ENCODE results near the gene POU3F3. TPM values are rescaled to one million over a fixed set of nuclear protein-coding genes. Genes with fewer than 3 reads are reported as not detected.

The POU3F3 gene
- polyA plus RNA-seq, 3 donors = not detected

DNA sequence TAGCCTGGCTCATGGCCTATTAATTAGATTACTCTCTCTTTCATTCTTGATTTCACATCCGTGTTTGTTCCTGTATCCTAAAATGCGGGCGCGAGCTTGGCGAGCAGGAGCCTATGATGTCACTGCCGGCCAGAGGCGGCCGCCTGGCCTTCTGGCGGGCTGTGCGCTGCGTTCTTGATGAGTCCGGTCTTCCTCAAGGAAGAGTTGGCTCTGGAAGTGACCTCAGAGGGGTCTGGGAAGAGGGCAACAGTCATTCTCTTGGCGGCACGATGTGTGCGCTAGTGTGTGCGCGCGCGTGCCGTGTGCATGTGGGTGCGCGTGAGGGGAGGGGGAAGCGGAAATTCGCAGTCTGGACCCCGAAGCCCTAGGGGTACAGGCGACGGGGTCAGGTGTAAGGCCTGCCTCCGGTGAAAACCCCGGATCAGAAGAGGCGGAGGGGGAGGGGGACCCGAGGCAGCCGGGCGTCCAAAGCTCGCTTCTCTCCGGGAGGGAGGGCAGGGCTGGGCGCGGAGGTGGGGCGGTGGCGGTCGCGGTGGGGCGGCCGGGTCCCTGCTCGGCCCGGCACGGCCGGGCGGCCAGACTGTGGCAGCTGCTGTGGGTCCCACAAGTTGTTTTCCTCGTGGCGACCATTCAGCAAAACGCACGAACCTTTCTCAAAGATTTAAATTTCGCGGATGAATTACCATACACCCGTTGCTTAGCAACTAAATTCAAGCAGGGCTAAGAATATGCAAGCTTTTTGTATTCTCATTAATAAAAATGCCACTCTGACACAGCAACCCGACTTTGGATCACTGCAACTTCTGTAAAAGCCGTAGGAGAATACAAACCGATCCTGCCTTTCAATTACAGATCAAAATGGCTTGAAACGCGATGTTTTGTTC lies 8.4 kb downstream of the POU3F3 start:
- Histone ChIP-seq H4K20me1 (ENCODE audit: insufficient read depth, low read length) (no peaks in the 10 kb centered on the region), H3K4me3 (replicated peaks in 1 of 3; ENCODE audit: low read depth in 2 of 3, low read length in 3 of 3) (peak overlapping the region in 1 of 3 experiments; percentile 33), H3K27ac (ENCODE audit: low read depth in 1 of 2, low read length in 2 of 2) (no peak overlapping the region), H2AFZ (ENCODE audit: insufficient read depth, low read depth, low read length, poor library complexity, severe bottlenecking) (no peak overlapping the region), H3K4me1 (ENCODE audit: control insufficient read depth in 1 of 2, insufficient read depth in 2 of 2, low read length in 2 of 2) (peaks cover 10 to 13% of the 10 kb centered on the region in 2 donors), H3K9ac (ENCODE audit: insufficient read depth, low read length, poor library complexity, severe bottlenecking) (no peak overlapping the region), H3K79me2 (ENCODE audit: insufficient read depth, low read length) (no peaks in the 10 kb centered on the region), H3K4me2 (replicated peaks; ENCODE audit: extremely low read depth, low read length, poor library complexity, severe bottlenecking) (peak overlapping the region; percentile 40), H3K27me3 (ENCODE audit: control insufficient read depth in 2 of 2, insufficient read depth in 2 of 2, low read length in 2 of 2) (peaks cover 93 to 99% of the 10 kb centered on the region in 2 donors), H3K36me3 (replicated peaks in 1 of 2; ENCODE audit: control insufficient read depth in 1 of 2, insufficient read depth in 2 of 2, low read length in 2 of 2) (no peaks in the 10 kb centered on the region), H3K9me3 (replicated peaks in 1 of 2; ENCODE audit: control insufficient read depth in 1 of 2, insufficient read depth in 1 of 2, low read length in 2 of 2) (peaks cover 0 to 67% of the 10 kb centered on the region in 2 donors)
- Mint-ChIP-seq H3K27me3 (ENCODE audit: low read depth in 3 of 3) (peaks cover 91 to 97% (median 96%) of the 10 kb centered on the region in 3 donors), H3K27ac (peak overlapping the region in 1 of 7 donors; percentile 5), H3K4me3 (peak overlapping the region; percentile 20 to 89), H3K36me3 (peaks cover 3 to 9% of the 10 kb centered on the region in 2 donors), H3K9me3 (peaks cover 0 to 32% (median 12%) of the 10 kb centered on the region in 7 donors), H3K4me1 (peaks cover 23% of the 10 kb centered on the region)
- intact Hi-C loops (cut with micrococcal nuclease) = no loop called here
- WGBS (ENCODE audit: insufficient coverage) = 3% methylated on average over 60 of the region's 60 CpGs
- DNase-seq = no peak
- TF ChIP-seq, protein P1, sequence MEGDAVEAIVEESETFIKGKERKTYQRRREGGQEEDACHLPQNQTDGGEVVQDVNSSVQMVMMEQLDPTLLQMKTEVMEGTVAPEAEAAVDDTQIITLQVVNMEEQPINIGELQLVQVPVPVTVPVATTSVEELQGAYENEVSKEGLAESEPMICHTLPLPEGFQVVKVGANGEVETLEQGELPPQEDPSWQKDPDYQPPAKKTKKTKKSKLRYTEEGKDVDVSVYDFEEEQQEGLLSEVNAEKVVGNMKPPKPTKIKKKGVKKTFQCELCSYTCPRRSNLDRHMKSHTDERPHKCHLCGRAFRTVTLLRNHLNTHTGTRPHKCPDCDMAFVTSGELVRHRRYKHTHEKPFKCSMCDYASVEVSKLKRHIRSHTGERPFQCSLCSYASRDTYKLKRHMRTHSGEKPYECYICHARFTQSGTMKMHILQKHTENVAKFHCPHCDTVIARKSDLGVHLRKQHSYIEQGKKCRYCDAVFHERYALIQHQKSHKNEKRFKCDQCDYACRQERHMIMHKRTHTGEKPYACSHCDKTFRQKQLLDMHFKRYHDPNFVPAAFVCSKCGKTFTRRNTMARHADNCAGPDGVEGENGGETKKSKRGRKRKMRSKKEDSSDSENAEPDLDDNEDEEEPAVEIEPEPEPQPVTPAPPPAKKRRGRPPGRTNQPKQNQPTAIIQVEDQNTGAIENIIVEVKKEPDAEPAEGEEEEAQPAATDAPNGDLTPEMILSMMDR (IDR thresholded peaks at IDR 0.05) = no peak

DNA sequence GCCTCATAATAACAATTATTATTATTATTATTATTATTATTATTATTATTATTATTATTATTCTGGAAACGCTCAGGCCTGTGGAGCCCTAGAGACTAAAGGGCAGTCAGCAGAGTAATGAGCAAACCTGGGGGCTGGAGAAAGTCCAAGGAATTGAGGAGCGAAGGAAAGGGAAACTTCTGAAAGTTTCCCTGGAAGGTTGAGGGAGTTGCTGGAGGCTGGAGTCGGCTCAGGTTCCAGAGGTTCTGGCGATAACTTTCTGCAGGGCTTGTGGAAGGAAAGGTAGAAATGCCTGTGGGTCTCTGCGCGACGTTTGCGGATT lies 9.2 kb downstream of the POU3F3 start:
- Mint-ChIP-seq H3K27me3 (ENCODE audit: low read depth in 3 of 3) (peaks cover 93 to 98% (median 98%) of the 10 kb centered on the region in 3 donors), H3K4me1 (peaks cover 20% of the 10 kb centered on the region), H3K9me3 (peaks cover 0 to 33% (median 13%) of the 10 kb centered on the region in 7 donors), H3K27ac (no peak overlapping the region), H3K36me3 (peaks cover 3 to 9% of the 10 kb centered on the region in 2 donors), H3K4me3 (peak overlapping the region in 1 of 2 donors; percentile 82)
- H3K9ac ChIP-seq (ENCODE audit: insufficient read depth, low read length, poor library complexity, severe bottlenecking) = no peak overlapping the region
- no peak overlapping the region for H3K4me3 ChIP-seq (replicated peaks in 1 of 3; ENCODE audit: low read depth in 2 of 3, low read length in 3 of 3)
- TF ChIP-seq, protein P1 (IDR thresholded peaks at IDR 0.05) = no peak
- H3K4me1 ChIP-seq (ENCODE audit: control insufficient read depth in 1 of 2, insufficient read depth in 2 of 2, low read length in 2 of 2) = peaks cover 7 to 9% of the 10 kb centered on the region in 2 donors
- no peak overlapping the region for H2AFZ ChIP-seq (ENCODE audit: insufficient read depth, low read depth, low read length, poor library complexity, severe bottlenecking)
- H3K9me3 ChIP-seq (replicated peaks in 1 of 2; ENCODE audit: control insufficient read depth in 1 of 2, insufficient read depth in 1 of 2, low read length in 2 of 2) = peaks cover 0 to 75% of the 10 kb centered on the region in 2 donors
- DNase-seq = no peak
- H4K20me1 ChIP-seq (ENCODE audit: insufficient read depth, low read length) = no peaks in the 10 kb centered on the region
- no peaks in the 10 kb centered on the region for H3K36me3 ChIP-seq (replicated peaks in 1 of 2; ENCODE audit: control insufficient read depth in 1 of 2, insufficient read depth in 2 of 2, low read length in 2 of 2)
- H3K27ac ChIP-seq (ENCODE audit: low read depth in 1 of 2, low read length in 2 of 2) = no peak overlapping the region
- H3K27me3 ChIP-seq (ENCODE audit: control insufficient read depth in 2 of 2, insufficient read depth in 2 of 2, low read length in 2 of 2) = peaks cover 86 to 99% of the 10 kb centered on the region in 2 donors
- WGBS (ENCODE audit: insufficient coverage) = 23% methylated on average over 7 of the region's 8 CpGs
- H3K79me2 ChIP-seq (ENCODE audit: insufficient read depth, low read length) = no peaks in the 10 kb centered on the region
- H3K4me2 ChIP-seq (replicated peaks; ENCODE audit: extremely low read depth, low read length, poor library complexity, severe bottlenecking) = no peak overlapping the region
- intact Hi-C loops (cut with micrococcal nuclease) = no loop called here
